ENCODE data around the gene NHEJ1.

NHEJ1 gene

DNA sequence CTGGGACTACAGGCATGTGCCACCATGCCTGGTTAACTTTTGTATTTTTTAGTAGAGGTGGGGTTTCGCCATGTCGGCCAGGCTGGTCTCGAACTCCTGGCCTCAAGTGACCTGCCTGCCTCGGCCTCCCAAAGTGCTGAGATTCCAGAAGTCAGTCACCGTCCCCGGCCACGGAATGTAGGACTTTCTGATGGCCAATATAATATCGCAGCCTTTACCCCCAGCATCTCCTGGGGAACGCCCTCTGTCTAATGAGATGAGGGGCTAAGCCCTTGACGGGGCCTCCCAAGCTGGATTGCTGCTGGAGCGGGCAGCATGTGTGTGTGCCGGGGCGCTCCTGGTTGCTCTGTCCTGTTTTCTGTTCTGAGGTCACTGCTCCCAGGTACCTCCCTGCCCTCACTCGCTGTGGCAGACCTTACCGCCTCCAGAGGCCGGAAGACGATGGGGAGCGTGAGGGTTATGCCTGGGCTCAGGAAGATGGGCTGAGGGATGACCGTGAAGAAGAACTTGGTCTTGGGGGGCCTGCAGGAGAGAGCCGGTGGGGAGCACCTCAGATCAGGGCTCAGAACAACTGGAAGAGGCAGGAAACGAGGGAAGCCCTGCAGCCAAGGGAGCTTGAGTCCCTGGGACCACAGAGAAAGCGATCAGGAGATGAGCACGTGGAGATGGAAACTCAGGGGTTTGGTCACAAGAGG lies 128.4 kb downstream of the NHEJ1 start:
- H3K36me3 ChIP-seq (ENCODE audit: insufficient read depth, low read length) = no peaks in the 10 kb centered on the region
- no peak overlapping the region for H3K27ac ChIP-seq
- no peak overlapping the region for H3K4me3 ChIP-seq
- H3K9me3 ChIP-seq (ENCODE audit: low read depth, low read length) = no peaks in the 10 kb centered on the region
- no peak overlapping the region for H3K9ac ChIP-seq (ENCODE audit: insufficient read length)
- TF ChIP-seq POLR2AphosphoS5 (IDR thresholded peaks at IDR 0.05; ENCODE audit: borderline replicate concordance, low read depth, low read length) (no peak), FOXP2 (optimal IDR thresholded peaks at IDR 0.05; ENCODE audit: control extremely low read depth, extremely low read length, insufficient read depth) (no peak)
- no peak for DNase-seq (ENCODE audit: low read depth, low spot score)

DNA sequence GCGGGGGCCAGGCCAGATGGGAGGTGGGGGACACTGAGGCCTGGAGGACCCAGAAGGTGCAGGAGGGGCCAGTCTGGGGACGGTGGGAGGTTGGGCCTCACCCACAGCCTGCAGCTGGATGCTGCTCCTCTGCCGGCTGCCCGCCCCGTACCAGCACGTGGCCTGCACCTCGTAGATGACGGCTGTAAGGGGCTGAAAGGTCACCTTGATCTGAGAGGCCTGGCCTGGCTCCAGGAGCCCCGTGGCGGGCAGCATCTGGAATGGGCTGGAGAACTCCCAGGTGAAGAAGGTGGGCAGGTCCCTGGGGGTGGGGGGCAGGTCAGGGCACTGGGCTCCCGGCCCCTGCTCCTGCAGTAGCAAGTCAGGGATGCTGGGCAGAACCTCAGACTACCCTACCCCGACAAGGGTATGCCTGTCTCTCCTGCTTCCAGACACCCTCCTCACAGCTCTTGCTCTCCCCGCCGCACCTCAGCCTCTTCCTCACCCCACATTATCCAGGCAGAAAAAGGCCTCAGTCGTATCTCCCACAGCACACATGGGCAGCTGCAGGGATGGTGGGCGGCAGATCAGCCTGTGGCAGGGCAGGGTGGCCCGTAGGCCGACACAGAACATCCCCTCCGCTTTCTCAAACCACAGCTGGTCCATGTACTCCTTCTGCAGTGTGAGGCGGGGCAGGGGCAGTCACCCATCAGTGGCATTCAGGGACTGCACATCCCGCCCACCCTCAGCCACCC lies 129.4 kb downstream of the NHEJ1 start:
- H3K9ac ChIP-seq (ENCODE audit: insufficient read length) = no peak overlapping the region
- no peaks in the 10 kb centered on the region for H3K36me3 ChIP-seq (ENCODE audit: insufficient read depth, low read length)
- no peaks in the 10 kb centered on the region for H3K9me3 ChIP-seq (ENCODE audit: low read depth, low read length)
- no peak for DNase-seq (ENCODE audit: low read depth, low spot score)
- no peak overlapping the region for H3K27ac ChIP-seq
- no peak overlapping the region for H3K4me3 ChIP-seq
- TF ChIP-seq EZH2 (IDR thresholded peaks at IDR 0.05) (no peak), POLR2AphosphoS5 (IDR thresholded peaks at IDR 0.05; ENCODE audit: borderline replicate concordance, low read depth, low read length) (no peak), FOXP2 (optimal IDR thresholded peaks at IDR 0.05; ENCODE audit: control extremely low read depth, extremely low read length, insufficient read depth) (no peak)

DNA sequence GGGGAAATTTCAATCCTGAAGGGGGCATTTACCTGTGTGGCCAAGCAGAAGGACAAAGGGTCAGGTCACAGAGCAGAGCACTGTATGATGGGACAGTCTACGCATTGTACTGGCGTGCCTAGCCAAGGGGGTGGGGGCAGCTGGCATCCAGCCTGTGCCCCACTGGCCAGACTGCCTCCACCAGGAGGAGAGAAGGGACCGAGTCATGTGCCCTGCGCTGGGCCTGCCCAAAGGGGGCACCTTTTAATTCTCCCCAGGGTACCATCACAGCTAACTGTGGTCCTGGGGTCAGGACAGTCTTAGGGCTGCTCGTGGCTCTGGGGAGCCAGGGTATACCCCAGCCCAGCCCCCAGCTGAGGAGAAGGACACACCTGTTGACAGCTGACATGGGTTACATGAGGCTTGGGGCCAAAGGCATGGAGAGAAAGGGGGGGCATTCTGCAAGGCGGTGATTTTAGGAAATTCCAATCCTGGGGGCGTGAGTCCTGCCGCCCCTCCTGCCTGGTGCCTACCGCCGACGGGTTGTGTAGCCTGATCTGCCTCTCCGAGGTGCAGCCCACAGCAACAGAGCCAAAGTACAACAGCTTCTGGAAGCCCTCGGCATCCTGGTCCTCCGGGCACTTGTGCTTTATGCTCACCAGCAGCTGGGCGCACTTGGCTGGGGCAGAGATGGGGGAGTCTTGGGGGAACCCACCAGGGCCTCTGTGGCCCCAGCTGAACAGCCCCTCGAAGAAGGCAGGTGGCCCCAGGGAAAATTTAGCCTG lies 130.3 kb downstream of the NHEJ1 start:
- H3K27ac ChIP-seq = no peak overlapping the region
- H3K9me3 ChIP-seq (ENCODE audit: low read depth, low read length) = no peaks in the 10 kb centered on the region
- no peak overlapping the region for H3K9ac ChIP-seq (ENCODE audit: insufficient read length)
- no peaks in the 10 kb centered on the region for H3K36me3 ChIP-seq (ENCODE audit: insufficient read depth, low read length)
- TF ChIP-seq FOXP2 (optimal IDR thresholded peaks at IDR 0.05; ENCODE audit: control extremely low read depth, extremely low read length, insufficient read depth) (no peak), POLR2AphosphoS5 (IDR thresholded peaks at IDR 0.05; ENCODE audit: borderline replicate concordance, low read depth, low read length) (no peak), EZH2 (IDR thresholded peaks at IDR 0.05) (no peak)
- no peak for DNase-seq (ENCODE audit: low read depth, low spot score)
- no peak overlapping the region for H3K4me3 ChIP-seq

DNA sequence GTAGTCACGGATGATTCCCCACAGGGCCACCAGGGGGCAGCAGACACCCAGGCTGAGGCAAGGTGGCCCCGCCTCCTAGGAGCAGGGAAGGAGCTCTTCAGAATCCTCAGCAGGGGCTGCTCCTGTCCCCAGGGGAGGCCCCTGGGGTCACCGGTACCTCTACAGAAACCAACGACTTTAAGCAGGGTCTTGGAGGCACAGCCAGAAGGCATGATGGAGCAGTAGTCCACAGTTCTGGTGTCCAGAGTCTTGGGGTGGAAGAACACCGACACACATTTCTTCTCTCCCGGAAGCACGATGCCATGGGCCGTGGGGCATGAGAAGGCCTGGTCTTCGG lies 130.8 kb downstream of the NHEJ1 start:
- H3K9ac ChIP-seq (ENCODE audit: insufficient read length) = no peak overlapping the region
- H3K36me3 ChIP-seq (ENCODE audit: insufficient read depth, low read length) = no peaks in the 10 kb centered on the region
- H3K4me3 ChIP-seq = no peak overlapping the region
- no peak overlapping the region for H3K27ac ChIP-seq
- no peaks in the 10 kb centered on the region for H3K9me3 ChIP-seq (ENCODE audit: low read depth, low read length)
- no peak for TF ChIP-seq FOXP2 (optimal IDR thresholded peaks at IDR 0.05; ENCODE audit: control extremely low read depth, extremely low read length, insufficient read depth)
- TF ChIP-seq EZH2 (IDR thresholded peaks at IDR 0.05) = no peak
- TF ChIP-seq POLR2AphosphoS5 (IDR thresholded peaks at IDR 0.05; ENCODE audit: borderline replicate concordance, low read depth, low read length) = no peak
- DNase-seq (ENCODE audit: low read depth, low spot score) = no peak

DNA sequence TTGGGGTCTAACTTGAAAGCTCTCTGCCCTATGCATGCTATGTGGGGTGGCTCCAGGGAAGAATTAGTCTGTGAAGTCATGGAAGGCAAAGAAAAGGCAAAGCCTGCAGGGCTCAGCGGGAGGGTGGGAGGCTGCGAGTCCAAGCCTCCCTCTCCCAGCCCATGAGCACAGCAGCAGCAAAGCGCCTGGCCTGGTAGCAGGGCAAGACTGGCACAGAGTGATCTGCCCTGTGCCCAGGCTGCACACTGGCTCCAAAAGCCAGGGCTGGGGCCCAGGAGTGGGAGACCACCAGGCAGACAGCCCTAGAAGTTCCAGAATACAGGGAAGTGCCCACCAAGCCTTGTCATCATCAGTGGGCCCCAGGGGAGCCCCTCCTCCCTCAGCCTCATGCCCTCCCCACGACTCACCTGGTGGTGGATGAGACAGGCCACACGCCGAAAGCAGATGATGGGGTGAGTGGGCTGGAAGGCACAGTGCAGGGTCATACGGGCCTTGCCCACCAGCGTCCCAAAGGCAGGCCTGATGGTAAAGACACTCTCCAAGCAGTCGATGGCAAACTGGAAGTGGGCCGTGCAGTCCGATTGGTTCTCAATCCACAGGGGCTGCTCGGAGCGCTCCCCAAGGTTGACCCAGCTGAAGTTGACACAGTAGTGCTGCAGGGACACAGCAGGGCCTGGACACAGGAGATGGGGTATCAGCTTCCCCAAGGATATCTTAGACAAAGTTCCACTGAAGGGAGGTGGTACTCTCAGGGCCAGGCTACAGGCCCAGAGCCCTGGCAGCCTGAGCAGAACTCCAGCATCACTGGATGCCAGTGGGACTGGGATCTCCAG lies 131.4 kb downstream of the NHEJ1 start:
- H3K9ac ChIP-seq (ENCODE audit: insufficient read length) = no peak overlapping the region
- TF ChIP-seq POLR2AphosphoS5 (IDR thresholded peaks at IDR 0.05; ENCODE audit: borderline replicate concordance, low read depth, low read length) (no peak), EZH2 (IDR thresholded peaks at IDR 0.05) (no peak), FOXP2 (optimal IDR thresholded peaks at IDR 0.05; ENCODE audit: control extremely low read depth, extremely low read length, insufficient read depth) (no peak)
- H3K9me3 ChIP-seq (ENCODE audit: low read depth, low read length) = no peaks in the 10 kb centered on the region
- no peak overlapping the region for H3K4me3 ChIP-seq
- H3K27ac ChIP-seq = no peak overlapping the region
- H3K36me3 ChIP-seq (ENCODE audit: insufficient read depth, low read length) = no peaks in the 10 kb centered on the region
- DNase-seq (ENCODE audit: low read depth, low spot score) = no peak

DNA sequence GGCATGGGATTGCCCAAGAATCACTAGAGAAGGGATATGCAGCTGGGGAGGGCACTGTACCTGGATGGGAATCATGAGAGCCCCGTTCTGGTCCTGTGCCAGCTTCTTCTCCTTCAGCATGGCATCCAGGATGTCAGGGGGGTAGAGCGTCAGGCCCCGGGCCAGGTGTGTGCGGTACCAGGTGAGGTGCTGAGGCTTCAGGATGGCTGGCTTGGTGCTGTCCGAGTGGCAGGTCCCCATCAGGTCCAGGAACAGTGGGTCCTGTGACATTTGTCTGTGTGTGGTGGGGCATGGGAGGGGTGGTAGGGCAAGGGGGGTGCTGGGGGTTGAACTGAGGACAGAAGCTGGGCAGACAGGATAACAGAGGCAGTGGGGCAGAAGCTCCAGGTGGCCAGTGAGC lies 132.5 kb downstream of the NHEJ1 start:
- H3K27ac ChIP-seq = no peak overlapping the region
- H3K9me3 ChIP-seq (ENCODE audit: low read depth, low read length) = no peaks in the 10 kb centered on the region
- no peak for DNase-seq (ENCODE audit: low read depth, low spot score)
- H3K4me3 ChIP-seq = no peak overlapping the region
- no peak overlapping the region for H3K9ac ChIP-seq (ENCODE audit: insufficient read length)
- TF ChIP-seq EZH2 (IDR thresholded peaks at IDR 0.05) (no peak), FOXP2 (optimal IDR thresholded peaks at IDR 0.05; ENCODE audit: control extremely low read depth, extremely low read length, insufficient read depth) (no peak), POLR2AphosphoS5 (IDR thresholded peaks at IDR 0.05; ENCODE audit: borderline replicate concordance, low read depth, low read length) (no peak)
- no peaks in the 10 kb centered on the region for H3K36me3 ChIP-seq (ENCODE audit: insufficient read depth, low read length)

DNA sequence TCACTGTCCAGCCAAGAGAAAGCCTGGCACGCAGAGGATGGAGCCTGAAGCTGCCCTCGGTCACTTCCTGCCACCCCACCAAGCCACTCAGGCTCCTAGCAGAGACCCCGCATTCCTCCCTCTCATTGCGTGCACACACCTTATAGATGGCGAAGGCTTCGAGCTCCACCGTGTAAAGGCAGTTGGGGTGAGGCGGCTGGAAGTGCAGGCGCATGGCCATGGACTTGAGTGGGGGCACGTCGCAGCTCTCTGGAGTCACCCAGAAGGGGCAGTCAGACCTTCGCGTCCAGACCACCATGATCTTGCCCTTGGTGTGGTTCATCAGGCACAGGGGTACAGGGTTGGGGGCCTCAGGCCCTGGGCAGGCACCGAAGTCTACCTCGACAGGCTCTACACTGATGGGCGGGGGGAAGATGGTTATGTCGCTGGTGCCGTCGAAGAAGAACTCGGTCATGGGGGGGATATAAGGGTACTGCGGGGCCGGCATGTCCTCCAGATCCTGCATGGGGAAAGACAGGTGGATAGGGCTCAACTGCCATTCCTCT lies 133.0 kb downstream of the NHEJ1 start:
- Histone ChIP-seq H3K4me3 (no peak overlapping the region), H3K9me3 (ENCODE audit: low read depth, low read length) (no peaks in the 10 kb centered on the region), H3K9ac (ENCODE audit: insufficient read length) (no peak overlapping the region), H3K27ac (no peak overlapping the region), H3K36me3 (ENCODE audit: insufficient read depth, low read length) (no peaks in the 10 kb centered on the region)
- DNase-seq (ENCODE audit: low read depth, low spot score) = no peak
- TF ChIP-seq FOXP2 (optimal IDR thresholded peaks at IDR 0.05; ENCODE audit: control extremely low read depth, extremely low read length, insufficient read depth) = no peak
- TF ChIP-seq POLR2AphosphoS5 (IDR thresholded peaks at IDR 0.05; ENCODE audit: borderline replicate concordance, low read depth, low read length) = no peak
- no peak for TF ChIP-seq EZH2 (IDR thresholded peaks at IDR 0.05)

Data from SK-N-MC (cell line).